HEK293 (cell line): ENCODE results near the gene ARHGEF4.

Experiments used
- OVOL3 ChIP-seq: fragments of 450-650 bp; formaldehyde crosslinking; IDR thresholded peaks from 2 replicates; pipeline ENCODE4 v1.5.1; 2016; ENCODE audit warnings: missing biosample characterization, missing genetic modification characterization
- ZNF184 ChIP-seq: fragments of 450-650 bp; IDR thresholded peaks from 2 replicates; pipeline ENCODE4 v1.5.1; 2018; ENCODE audit warnings: missing biosample characterization, mild to moderate bottlenecking, missing genetic modification characterization
- ZNF24 ChIP-seq: fragments of 450-650 bp; formaldehyde crosslinking; IDR thresholded peaks from 2 replicates; pipeline ENCODE4 v1.5.1; 2016; ENCODE audit warnings: missing biosample characterization, missing genetic modification characterization
- ZNF785 ChIP-seq: fragments of 450-650 bp; formaldehyde crosslinking; IDR thresholded peaks from 2 replicates; pipeline ENCODE4 v1.5.1; 2016; ENCODE audit warnings: missing biosample characterization, missing genetic modification characterization
- TF ChIP-seq, protein P1 (sequence below): IDR thresholded peaks from 2 replicates; pipeline ENCODE4 v1.6.1; 2011; ENCODE audit warnings: mild to moderate bottlenecking, low read depth, low read length, borderline replicate concordance
- TF ChIP-seq, protein P2 (sequence below): fragments of 450-650 bp; formaldehyde crosslinking; IDR thresholded peaks from 2 replicates; pipeline ENCODE4 v1.5.1; 2016; ENCODE audit warnings: missing biosample characterization, missing genetic modification characterization
- TF ChIP-seq, protein P3 (sequence below): fragments of 450-650 bp; formaldehyde crosslinking; IDR thresholded peaks from 2 replicates; pipeline ENCODE4 v1.5.1; 2016; ENCODE audit warnings: missing biosample characterization, missing genetic modification characterization

DNA sequence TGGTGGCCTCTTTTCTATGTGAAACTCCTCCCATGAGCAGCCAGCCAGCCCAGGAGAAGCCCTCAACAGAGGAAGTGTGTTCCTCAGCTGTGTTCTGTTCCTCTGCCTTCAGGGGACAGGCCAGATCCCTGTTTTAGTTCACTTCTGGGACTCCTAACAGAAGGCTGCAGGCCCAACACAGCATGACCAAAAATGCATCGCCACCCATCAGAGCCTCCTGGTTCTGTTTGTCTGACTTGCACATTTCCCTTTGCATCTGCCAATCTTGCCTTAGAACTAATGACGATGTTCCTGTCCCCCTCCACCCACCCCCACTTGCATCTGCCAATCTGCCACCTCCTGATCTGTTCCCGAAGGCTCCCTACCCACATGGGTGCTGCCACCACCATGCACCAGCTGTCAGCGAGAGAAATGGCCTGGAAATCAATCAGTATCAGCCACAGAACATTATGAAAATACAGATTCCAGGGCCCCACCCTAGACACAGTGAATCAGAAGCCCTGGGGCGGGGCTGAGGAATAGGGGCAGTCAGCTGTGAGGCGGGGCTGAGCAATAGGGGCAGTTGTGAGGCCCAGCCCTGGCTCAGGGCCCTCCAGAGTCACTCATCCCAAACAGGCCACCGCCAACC, 205.5 kb downstream of the ARHGEF4 start:
- TF ChIP-seq, protein P1, sequence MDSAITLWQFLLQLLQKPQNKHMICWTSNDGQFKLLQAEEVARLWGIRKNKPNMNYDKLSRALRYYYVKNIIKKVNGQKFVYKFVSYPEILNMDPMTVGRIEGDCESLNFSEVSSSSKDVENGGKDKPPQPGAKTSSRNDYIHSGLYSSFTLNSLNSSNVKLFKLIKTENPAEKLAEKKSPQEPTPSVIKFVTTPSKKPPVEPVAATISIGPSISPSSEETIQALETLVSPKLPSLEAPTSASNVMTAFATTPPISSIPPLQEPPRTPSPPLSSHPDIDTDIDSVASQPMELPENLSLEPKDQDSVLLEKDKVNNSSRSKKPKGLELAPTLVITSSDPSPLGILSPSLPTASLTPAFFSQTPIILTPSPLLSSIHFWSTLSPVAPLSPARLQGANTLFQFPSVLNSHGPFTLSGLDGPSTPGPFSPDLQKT, result no peak
- TF ChIP-seq, protein P2, sequence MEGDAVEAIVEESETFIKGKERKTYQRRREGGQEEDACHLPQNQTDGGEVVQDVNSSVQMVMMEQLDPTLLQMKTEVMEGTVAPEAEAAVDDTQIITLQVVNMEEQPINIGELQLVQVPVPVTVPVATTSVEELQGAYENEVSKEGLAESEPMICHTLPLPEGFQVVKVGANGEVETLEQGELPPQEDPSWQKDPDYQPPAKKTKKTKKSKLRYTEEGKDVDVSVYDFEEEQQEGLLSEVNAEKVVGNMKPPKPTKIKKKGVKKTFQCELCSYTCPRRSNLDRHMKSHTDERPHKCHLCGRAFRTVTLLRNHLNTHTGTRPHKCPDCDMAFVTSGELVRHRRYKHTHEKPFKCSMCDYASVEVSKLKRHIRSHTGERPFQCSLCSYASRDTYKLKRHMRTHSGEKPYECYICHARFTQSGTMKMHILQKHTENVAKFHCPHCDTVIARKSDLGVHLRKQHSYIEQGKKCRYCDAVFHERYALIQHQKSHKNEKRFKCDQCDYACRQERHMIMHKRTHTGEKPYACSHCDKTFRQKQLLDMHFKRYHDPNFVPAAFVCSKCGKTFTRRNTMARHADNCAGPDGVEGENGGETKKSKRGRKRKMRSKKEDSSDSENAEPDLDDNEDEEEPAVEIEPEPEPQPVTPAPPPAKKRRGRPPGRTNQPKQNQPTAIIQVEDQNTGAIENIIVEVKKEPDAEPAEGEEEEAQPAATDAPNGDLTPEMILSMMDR (tag by site-specific recombination), result no peak
- TF ChIP-seq ZNF24 (tag by site-specific recombination) (no peak), ZNF184 (tag by site-specific recombination) (no peak), OVOL3 (tag by site-specific recombination) (no peak), ZNF785 (tag by site-specific recombination) (no peak)
- TF ChIP-seq, protein P3, sequence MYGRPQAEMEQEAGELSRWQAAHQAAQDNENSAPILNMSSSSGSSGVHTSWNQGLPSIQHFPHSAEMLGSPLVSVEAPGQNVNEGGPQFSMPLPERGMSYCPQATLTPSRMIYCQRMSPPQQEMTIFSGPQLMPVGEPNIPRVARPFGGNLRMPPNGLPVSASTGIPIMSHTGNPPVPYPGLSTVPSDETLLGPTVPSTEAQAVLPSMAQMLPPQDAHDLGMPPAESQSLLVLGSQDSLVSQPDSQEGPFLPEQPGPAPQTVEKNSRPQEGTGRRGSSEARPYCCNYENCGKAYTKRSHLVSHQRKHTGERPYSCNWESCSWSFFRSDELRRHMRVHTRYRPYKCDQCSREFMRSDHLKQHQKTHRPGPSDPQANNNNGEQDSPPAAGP, result no peak
